CD4-positive, alpha-beta T cell treated with Interleukin-4 for 1 hour (primary cell): ENCODE data around the gene DHRS12.
A peak's percentile ranks its signal among the peaks of the same experiment; 100 is the strongest.

ENCODE experiments used
- DNase-seq, 2 donors: peaks; one replicate each; pipeline ENCODE4 v3.0.0-alpha.2; 2020 to 2022

DHRS12 gene, protein sequence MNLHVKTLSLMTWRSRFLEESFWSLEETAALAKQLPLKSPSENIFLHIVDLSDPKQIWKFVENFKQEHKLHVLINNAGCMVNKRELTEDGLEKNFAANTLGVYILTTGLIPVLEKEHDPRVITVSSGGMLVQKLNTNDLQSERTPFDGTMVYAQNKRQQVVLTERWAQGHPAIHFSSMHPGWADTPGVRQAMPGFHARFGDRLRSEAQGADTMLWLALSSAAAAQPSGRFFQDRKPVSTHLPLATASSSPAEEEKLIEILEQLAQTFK

DNA sequence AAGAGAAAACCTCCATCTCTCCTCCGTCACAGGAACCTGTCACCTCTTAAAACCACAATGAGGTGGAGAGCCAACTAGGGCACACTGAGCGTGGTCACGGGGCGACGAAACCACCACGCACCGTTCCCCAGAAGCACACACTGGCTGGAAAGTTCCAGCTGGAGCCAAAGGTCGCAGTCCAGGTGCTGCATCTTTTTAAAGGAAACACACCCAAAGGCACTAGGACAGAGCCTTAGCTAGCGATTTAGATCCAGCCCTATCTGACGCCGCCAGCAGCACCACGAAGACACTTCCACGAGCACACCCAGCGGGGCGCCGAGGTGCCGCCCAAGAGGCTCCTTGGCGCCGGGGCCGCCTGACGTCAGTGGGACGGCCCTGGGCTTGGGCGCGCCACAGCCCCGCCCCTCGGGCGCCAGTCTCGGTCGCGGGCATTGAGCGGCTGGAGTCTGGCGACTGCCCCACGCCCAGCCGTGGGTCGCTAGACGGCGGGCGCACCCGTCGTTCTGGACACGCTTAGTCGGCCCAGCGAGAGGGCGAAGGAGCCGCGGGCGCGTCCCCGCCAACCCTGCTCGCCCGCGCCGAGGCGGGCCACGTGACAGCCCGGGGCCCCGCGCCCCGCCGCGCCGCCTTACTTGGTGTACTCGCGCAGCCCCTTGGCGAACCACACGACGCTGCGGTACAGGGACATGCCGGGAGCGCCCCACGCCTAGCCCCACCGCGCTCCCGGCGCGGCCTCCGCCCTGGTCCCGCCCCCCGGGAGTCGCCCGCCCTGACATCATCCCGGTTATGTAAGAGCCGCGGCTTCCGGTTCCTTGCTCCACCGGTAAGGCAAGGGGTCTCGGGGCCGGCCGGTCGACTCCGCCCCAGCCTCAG, at the start of gene DHRS12:
TSS of gene DHRS12 (minus strand) at position 742 of the 873 bp plus-strand sequence. CDS start 4,504 bp downstream, outside the sequence.
- peak; percentile 92 to 94 for DNase-seq

DNA sequence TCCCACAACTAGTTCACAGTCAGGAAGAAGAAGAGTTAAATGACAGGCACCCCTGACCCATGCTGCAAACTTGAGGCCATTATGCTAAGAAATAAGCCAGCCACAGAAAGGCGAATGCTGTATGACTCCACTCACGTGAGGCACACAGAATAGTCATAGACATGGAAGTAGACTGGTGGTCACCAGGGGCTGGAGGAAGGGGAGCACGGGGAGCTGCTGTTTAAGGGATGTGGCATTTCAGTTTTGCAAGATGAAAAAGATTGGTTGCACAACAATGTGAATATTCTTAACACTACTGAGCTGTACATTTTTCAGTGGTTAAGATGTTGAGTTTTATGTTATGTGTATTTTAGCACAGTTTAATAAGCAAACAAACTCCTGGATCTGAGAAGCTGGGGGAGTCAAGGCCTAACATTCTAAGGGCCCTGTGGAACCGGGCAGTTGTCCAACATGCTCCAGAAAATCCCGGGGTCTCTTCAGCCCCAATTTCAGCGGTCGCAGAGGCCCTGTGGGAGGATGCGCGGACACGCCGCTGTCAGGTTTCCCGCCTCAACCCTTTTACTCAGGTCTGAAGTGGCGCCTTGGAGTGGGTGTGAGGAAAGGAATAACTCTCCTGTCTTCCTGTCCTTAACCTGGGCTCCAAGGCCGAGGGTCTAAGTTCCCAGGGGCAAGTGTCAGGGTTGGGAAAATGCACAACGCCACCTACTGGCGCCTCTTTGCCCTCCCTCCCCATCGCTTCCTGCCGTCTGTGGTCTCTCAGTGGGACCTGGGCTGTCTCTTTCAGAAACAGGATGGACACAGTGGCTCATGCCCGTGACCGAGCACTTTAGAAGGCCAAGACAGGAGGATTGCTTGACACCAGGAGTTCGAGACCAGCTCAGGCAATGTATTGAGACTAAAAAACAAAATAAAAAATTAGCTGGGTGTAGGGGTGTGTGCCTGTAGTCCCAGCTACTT, 45.5 kb upstream of the DHRS12 start:
- peak in 1 of 2 donors; percentile 35 for DNase-seq

DNA sequence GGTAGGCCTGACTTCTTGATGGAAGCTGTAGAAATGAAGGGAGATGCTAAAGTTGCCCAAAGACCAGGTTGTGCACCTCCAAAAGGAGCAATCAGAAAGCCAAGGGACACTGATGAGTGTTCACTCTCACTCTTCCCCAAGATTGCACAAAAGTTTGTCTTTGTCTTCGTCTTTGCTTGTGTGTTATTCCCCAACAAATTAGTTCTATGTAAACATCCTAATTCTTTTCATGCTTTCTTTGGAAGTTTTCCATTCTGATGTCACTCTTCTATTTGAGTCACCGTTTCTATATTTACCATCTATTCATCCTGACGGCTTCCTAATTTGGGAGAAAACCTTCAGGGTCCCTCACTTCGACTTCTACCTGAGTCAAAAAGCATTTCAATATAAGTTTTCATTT, 44.7 kb upstream of the DHRS12 start:
- DNase-seq = no peak

DNA sequence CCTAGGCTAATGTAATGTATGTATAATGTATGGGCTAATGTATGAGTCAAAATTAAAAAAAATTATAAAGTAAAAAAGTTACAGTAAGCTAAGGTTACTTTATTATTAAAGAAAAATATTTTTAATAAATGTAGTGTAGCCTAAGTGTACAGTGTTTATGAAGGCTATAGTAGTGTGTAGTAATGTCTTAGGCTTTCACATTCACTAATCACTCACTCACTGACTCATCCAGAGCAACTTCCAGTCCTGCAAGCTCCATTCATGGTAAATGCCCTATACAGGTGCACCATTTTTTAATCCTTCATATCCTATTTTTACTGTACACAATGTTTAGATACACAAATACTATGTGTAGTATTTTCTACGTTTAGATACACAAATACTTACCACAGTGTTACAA, 42.8 kb upstream of the DHRS12 start:
- DNase-seq = no peak

DNA sequence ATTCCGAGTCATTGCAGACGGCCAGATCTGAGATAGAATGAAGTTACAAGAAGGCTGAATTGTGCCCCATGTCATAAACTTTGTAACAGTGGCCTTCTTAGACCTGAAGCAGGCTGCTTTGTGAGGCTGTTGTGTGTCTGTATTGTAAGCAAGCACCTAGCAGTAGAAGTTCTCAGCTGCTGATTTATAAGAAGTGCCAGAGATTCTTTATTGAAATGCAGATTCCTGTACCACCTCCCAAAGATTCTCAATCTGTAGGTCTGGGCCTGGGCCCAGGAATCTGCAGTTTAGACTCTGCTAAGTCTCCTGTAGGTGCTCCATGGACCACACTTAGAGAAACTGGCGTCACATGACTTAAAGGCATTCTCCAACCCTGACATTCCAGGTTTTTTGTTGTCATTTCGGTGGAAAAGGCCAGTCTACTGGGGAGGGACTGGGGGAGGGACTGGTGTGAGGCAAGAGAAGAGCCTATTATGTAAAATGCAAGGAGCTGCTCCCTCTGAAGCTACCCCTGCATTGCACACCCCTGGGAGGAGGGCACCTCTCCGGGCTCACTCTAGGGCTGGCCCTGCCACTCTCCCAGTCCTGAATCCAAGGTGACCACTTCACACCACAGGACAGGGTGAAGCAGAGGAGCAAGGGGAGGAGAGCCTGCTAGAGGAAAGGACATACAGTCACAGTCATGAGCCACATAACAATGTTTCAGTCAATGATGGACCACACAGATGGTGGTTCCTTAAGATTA, 41.8 kb upstream of the DHRS12 start:
- DNase-seq = no peak

DNA sequence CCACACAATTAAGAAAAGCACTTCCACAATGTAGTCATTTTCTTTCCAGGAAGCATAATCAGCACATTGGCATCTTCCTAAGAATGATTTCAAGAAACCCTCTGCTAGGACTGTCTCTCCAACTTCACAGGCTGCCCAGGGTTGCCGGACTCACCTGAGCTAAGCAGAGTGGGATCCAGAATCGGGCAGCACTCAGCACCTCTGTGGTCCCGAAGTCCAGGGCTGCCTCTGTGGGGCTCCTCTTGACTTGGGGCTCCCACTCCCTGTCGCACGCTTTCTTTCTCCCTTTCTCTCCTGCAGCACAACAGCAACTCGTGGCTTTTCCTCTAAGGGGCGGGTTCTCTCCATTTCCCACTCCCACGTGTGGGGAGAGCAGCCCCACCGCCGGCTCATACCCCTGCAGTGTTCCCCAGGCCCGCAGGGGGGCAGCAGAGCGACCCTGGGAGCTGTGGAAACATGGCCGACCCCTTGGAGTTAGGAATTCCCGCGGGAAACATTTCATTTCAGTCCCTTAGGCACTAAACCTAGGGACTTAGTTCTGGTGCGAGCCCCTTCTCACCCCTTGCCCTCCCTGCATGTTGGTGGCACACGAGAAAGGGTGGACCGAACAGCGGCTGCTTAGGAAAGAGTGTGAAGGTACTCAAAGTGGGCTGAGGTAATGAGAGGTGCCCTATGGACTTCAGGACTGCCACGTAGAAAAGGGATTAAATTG, 41.1 kb upstream of the DHRS12 start, which contains the start of gene TMEM272:
TSS of gene TMEM272 (minus strand) at position 316 of the 712 bp plus-strand sequence. CDS start 6,647 bp downstream, outside the sequence.
- peak; percentile 35 to 44 for DNase-seq

DNA sequence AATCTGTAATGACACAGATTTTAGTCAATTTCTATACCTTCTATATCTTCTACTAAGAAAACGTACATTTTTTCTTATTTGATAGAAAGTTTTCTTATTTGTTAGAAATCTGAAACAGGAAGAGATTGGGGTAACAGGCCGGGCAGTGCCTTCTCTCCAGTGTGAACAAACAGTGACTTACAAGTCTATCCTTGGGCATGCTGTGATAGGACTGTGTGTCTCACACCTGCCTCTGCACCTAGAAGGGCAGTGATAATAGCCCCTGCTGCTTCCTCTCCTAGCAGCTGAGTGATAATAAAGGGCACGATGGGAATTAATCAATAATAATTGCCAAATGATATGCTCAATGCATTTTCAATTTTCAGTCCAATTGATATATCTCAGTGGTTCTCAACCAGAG, 39.6 kb upstream of the DHRS12 start:
- DNase-seq = no peak

DNA sequence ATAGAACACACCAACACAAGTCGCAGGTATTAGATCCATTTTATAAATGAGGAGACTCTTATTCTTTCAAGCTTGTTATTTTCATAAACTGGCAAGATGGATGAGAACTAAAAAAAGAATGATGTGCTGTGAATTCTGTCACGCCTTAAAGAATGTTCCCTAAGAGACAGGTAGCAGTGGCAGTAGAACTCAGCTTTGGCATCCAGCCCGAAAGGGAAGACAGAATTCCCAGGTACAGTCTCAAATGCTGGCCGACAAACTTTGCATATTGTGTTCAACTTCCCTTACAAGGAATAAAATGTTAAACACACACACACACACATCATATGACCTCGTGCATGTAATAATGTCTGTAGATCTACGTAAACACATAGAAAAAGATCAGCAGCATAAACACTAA, 37.8 kb upstream of the DHRS12 start:
- no peak for DNase-seq

DNA sequence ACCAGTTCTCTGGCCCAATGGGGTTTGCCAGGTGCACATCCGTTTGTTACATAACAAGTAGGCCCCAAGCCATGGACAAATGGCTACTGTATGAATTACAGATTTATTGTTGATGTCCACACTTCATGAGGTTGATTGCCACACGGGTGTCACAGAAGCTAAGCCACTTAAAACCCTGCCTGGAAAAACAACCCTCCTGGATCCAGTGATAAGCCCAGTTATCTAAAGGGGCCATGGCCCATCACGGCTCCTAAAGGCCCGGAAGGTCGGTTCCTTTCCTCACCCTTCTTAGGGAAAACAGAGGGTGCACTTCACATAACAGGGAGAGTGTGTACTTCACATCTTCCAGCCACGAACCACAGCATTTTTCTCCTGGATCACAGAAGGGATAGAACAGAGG, 37.0 kb upstream of the DHRS12 start:
- no peak for DNase-seq

DNA sequence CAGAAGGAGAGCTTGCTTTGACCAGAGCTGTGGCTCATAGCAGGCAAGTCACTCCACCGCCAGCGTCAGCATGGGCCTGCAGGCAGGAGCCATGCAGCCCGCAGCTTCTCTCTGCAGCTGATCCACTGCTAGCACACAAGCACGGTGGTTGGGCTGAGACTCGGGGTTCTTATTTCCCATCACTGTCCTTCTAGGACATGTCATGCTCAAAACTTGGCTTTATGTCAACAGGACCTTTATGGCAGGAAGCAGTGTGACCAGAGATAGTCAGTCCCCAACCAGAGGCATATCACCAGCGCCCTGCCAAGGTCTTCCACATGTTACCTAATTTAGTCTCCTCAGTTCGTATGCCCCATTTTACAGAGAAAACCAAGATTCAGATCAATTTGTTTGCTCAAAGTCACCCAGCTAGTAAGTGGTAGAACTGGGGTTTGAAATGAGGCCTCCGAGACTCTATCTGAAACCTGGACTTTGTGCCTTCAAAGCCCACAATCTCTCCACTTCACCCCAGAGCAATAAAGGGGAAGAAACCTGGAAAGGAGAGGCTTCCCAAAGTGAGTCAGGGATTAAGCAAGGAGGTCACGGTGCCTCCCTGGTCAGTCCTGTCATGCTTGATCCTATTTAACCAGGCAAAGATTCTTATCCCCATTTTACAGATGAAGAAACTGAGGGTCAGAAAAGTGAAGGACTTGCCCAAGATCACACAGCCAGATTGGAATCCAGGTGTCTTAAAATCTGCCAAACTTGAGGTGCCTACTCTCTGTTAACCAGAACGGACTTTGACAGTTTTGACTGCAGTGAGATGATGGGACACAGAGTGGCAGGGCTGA, 36.0 kb upstream of the DHRS12 start:
- no peak for DNase-seq

DNA sequence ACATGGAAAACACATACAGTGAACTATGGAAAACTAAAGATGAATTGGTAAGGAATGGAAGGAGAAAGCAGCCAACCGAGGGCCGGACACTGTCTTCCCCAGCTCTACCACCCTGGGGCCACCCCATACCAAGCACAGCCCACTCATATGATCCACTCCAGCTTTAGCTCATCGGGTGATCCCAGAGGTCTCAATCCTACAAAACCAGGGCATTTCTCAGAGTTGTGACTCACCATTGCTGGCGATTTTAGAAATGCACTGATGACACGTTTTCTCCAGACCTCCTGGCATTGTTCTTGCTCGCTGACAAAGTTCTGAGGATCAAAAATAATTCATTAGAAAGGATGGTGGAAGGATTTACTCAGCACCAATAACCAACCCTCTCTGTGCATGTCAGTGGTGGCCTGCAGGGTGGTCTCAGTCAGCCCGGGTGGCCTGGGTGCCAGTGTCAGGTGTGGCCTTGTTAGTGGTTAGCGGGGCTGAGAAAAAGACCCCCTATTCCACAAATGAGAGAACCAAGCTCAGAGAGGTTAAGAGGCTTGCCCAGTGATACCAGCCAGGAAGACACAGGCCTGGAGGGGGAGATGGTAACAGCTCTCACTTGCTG, 34.4 kb upstream of the DHRS12 start:
- DNase-seq = no peak

DNA sequence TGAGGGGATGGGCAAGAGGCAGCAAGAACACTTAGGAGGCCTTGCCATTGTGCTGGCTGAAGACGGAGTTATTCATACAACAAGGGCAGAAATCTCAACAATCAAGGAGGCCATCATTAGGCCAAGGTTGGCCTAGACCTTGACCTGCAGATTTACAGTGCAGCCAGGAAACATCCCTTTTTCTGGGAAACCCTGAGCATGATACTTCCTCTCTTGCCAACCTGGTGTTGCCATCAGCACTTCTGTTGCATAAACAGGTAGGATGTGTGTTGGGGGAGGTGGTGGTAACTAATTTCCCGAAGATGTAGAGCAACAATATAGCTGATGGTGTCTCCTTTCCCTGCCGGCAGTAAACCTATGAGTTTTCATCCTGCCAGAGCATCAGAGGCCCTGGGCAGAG, 33.1 kb upstream of the DHRS12 start:
- DNase-seq = no peak

DNA sequence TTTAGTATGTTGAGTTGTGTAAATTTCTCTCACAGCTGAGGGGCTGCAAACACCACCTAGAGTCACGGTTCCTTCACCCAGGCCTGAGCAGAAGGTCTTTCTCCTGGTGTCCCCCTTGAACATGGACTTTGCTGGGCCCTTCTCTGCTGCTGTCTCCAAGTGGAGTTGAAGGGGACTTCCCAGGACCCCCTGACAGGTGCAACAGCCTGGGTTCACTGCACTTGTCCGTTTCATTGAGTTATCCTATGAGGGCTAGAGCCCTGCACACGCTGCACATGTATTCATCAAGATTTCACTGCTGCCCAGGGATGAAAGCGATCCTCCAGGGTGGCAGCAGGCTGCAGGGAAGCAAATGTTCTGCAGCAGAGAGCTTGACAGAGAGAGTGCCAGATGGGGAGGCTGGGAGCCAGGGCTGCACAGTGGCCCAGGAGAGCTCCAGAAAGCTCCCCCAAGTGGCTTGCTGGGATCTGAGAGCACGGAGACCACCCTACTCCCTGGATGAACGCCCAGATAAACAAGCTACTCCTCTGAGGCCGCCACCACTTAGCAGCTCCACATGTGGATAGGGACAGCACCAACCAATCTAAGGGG, 30.7 kb upstream of the DHRS12 start:
- no peak for DNase-seq

DNA sequence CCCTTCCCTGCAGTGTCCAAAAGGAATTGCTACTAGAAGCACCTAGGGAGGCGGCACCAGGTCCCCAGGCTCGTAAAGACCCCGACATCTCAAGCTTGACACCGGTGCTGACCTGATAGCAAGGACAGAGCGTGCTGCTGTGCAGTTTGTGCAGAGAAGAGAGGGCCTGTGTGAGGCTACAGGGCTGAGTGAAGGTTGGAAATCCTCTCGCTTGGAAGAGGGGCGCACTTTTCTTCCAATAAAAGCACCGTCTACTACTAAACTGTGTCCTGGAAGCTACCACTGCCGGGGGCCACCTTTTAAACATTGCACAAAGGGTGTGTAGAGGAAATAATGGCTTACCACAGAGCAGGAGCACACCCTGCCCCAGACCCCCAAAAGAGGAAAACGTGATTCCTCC, 30.0 kb upstream of the DHRS12 start:
- DNase-seq = no peak

DNA sequence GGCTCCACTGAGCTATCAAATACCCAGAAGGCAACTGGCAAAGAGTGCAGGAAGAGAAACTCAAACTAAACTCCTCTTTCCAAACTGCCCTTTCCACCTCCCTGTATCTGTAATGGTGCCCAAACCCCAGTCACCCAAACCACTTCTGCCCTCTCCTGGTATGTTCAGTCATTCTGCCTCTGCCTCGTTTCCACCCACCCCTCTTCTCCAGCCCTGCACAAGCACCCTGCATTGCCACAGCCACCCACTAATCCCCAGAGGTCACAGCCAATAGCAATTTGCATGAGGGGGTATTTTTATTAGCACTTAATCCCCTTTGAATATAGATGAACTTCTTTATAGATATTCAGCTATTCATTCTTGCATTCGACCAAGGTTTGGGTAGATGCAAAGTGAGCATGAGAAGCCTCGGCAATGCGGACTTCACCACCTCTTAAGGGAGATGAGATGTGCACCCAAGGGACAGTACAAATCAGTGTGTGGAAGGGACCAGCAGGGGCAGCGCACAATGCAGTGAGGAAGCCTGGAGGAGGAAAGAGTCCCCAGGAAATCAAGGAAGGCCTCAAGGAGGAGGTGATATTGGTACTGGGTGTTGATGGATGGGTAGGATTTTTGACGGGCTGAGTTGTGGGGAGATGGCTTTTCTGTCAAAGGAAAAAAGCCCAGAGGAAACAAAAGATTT, 28.6 kb upstream of the DHRS12 start:
- DNase-seq = peak; percentile 69 to 80

DNA sequence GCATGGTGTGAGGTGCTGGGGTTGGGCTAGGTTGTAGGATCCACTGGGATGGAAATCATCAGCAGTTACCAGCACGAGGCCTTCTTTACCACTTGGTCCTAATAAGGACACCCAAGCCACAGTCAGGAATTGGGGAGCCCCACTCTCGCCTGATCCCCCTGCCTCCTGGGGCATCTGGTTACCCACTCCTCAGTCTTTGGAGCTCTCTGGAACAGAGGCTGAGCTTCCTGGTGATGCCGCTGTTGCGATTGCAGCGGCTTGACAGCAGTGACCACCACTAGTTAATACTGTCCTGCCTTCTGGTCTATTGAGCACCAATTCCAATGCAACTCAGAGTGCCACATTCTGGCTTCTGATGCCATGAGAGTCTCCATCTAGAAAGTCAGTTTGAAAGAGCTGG, 27.6 kb upstream of the DHRS12 start:
- no peak for DNase-seq

DNA sequence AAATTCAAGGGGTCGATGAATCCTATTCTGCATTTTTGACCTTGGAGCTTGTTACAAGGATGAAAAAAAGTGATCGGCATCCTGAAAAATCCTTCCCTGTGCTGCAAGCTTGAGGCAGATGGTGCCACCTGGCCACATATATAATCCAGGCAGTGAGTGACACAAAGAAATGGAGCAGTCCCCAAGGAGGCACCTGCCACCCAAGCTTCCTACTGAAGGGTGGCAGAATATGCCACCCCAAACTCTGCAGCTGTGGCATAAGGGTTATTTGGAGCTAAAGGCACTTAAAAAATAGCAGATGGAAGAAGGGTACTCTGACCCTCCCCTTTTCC, 25.6 kb upstream of the DHRS12 start:
- DNase-seq = no peak

DNA sequence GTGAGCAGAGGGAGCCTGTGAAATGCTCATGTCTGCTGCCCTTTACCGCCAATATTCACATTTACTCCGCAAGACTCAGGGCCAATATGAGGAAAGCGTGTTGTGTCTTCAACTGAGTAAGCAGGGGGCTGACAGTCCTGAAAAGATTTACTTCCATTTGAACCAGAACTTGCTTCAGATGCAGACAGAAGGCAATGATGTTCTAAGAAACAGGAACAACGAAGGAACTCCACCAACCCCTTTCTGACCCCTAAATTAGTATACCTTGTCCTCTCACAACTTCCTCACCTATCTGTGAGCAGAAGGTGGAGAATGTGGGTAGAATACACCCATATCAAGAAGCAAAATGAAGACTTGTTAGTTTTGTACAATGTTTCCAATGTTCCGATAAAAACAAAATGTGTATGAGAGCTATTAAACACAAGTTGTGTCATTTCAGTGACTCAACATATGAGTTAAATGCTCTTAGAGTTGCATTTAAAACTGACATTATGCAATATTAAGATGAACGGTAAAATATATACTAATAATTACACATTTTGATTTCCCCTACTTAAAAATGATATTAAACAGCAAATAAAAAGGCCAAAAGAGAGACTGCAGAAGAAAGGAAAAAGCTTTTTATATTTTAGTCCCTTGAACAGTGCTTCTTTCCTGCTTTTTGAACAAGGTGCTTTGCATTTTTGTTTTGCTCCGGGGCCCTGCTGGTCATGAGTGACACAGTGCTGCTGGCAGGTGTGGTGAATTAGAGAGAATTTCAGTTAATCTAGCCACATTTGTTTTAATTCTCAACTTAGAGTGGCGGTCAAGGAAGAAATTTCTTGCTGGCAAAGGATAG, 25.0 kb upstream of the DHRS12 start:
- no peak for DNase-seq
